Midbrain (tissue), 1 donor: ENCODE measurements around the gene HYPK.

ENCODE experiments used
- DNase-seq: peaks from one replicate; lab custom pipeline; 2025; lab: John Stamatoyannopoulos, UW

HYPK gene

DNA sequence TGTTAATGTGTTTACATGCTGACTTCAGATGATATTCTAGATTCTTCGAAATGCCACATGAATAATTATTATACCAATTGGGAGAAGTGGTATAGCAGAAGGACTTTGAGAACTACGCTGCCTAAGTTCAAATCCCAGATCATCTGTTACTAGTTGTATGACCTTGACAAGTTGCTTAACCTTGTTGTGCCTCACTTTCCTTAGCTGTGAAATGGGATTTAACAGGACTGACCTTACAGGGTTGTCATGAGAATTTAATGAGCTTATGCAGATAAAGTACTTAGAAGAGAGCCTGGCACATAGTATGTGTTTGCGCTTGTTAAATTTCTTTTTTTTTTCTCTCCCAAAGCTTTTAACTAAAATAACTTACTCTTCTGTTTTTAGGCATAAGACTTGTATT lies 50.9 kb downstream of the HYPK start:
- DNase-seq, result no peak

DNA sequence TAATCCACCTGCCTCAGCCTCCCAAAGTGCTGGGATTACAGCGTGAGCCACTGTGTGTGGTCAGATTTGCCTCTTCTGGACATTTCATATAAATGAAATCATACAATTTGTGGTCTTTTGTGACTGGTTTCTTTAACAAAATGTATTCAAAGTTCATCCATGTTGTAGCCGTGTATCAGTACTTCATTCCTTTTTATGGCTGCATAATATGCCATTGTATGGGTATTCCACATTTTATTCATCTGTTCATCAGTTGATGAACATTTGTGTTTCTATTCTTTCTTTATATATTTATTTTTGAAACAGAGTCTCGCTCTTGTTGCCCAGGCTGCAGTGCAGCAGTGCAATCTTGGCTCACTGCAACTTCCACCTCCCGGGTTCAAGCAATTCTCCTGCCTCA lies 52.2 kb downstream of the HYPK start:
- no peak for DNase-seq
